ENCODE measurements around the gene PIGQ.

- TF ChIP-seq POLR2A (IDR thresholded peaks at IDR 0.05; ENCODE audit: control extremely low read depth in 1 of 2, low read depth in 2 of 2, low read length in 2 of 2): no peak
- TF ChIP-seq ASH2L (IDR thresholded peaks at IDR 0.05; ENCODE audit: low read length): no peak
- no peak for TF ChIP-seq GABPA (IDR thresholded peaks at IDR 0.05; ENCODE audit: borderline replicate concordance, insufficient read depth, low read length)
- no peak for TF ChIP-seq CHD2 (IDR thresholded peaks at IDR 0.05; ENCODE audit: low read length)
- no peak for TF ChIP-seq POLR2AphosphoS5 (IDR thresholded peaks at IDR 0.05; ENCODE audit: low read depth, low read length)
- TF ChIP-seq CTCF (IDR thresholded peaks at IDR 0.05; ENCODE audit: control extremely low read depth in 1 of 3, insufficient read depth in 1 of 3, low read depth in 1 of 3, low read length in 3 of 3): no peak
- no peak for TF ChIP-seq CEBPB (IDR thresholded peaks at IDR 0.05; ENCODE audit: low read depth, low read length)
- no peak for TF ChIP-seq CBX5 (IDR thresholded peaks at IDR 0.05; ENCODE audit: low read depth, low read length)
- no peak for TF ChIP-seq POU5F1 (IDR thresholded peaks at IDR 0.05; ENCODE audit: low read depth, low read length)
These were observed 3.3 kb downstream of the PIGQ start for GRCh38 chr16:572865-573650.

Data from H1 (cell line).